Stimulated activated CD4-positive, alpha-beta T cell treated with anti-CD3 and anti-CD28 coated beads, Interleukin-4, amount 100 ng/mL, for 1 hour (primary cell): ENCODE measurements around the gene PCIF1.
"Not testable (repeated sequence)": the region's sequence is repeated elsewhere in the genome, so short reads cannot be mapped to it uniquely, and the experiment has no call there.

Experiments used
- DNase-seq: peaks from one replicate; pipeline ENCODE4 v3.0.0-alpha.2; 2020

The PCIF1 gene

DNA sequence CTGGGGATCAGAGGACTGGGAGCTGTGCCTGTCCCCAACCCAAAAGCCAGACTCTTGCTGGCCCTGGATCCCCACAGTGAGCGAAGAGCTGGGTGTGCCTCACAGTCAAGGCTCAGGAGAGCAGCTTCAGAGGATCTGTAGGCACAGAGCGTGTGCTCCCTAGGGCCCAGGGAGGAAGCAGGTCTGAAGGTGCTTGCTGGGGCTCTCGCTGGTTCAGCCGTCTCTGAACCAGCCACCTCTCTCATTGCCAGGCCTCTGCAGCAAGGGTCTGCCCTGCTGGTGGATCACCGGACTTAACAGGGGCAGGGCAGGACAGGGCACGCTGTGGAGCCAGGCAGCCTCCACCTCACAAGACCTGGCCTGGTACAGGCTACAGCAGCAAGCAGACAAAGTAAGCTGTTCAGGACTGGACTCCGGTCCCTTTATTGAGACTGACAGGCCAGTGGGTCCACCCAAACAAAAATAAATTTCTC, 13.8 kb downstream of the PCIF1 start:
- DNase-seq = no peak

GRCh38 chr20:45948742-45949541, 14.5 kb downstream of the PCIF1 start:
- no peak for DNase-seq

DNA sequence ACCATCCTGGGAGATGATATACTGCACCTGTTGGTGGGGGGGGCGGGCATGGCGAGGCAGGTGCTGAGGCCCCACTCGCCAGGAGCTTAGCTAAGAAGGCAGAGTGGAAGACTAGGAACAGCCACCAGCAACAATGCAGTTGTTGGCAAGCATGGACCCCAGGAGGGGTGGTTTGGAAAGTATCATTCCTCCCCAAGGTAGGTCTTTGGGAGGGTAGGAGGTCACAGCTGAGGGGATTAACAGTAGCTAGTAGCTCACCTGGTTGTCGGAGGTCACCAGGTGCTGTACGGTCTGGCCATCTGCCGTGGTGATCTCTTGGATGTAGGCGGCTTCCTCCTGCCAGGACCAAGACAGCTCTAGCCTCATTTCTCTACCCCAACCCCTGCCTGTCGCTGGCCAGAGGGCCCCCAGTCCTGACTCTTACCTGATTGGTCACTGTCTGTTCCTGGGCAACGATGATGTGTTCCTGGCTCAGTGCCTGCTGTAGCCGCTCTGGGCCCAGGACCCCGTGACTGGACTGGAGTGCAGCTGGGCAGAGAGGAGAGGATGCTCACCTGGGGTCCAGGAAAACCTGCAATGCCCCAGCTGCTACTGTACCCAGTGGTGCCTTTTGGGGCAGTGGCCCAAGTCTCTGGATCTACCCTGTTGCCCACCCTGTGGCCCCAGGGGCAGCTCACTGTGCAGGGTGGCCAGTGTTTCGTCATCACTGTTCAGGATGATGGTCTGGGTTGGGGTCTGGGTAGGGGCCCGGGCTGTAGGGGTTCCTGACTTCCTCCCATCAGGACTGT, 15.3 kb downstream of the PCIF1 start:
- no peak for DNase-seq

DNA sequence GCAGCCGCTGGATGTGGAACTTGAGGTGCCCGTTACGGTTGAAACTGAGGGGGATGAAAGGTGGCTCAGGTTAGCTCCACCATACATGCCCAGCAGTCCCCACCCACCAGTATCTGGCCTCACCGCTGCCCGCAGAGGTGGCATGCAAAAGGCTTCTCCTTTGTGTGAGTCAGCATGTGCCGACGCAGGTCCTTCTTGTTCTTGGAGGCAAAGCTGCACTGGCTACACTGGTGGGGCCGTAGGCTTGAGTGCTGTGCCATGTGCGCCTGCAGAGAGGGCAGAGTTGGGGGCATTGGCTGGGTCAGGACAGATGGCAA, 15.8 kb downstream of the PCIF1 start:
- no peak for DNase-seq

GRCh38 chr20:45951925-45952834, 17.7 kb downstream of the PCIF1 start:
- no peak for DNase-seq

DNA sequence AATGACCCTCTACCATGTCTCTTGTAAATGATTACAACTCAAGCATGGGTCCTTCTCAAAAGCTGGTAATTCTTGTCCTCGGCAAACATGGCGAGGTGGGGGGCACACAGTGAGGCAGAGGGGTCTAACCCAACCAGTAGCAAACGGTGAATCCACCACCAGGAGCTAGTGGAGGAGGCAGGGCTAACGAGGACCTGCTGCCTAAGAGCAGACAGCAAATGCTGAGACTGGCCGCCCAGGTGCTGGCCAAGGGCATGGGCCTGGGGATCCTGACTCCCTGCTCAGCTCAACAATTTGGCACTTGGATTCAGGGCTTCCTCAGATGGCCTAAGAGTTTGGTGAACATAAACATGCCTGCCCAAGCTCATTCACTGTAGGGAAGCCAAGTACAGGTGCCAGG, 18.4 kb downstream of the PCIF1 start:
- no peak for DNase-seq

GRCh38 chr20:45953672-45954071, 19.2 kb downstream of the PCIF1 start:
- DNase-seq = no peak

DNA sequence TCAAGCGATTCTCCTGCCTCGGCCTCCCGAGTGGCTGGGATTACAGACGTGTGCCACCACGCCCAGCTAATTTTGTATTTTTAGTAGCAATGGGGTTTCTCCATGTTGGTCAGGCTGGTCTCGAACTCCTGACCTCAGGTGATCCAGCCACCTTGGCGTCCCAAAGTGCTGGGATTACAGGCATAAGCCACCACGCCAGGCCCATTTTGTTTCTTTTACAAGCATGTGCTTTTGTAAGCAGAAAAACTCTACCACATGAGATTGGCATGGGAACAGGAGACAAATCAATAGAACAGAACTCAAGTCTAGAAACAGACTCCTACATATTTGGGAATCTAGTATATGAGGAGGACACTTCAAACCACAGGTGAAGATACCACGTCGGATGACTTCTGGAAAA, 21.8 kb downstream of the PCIF1 start:
- DNase-seq = not testable (repeated sequence)

- no peak for DNase-seq
Measured at GRCh38 chr20:45957021-45957941, 22.8 kb downstream of the PCIF1 start.

GRCh38 chr20:45958593-45958992, 24.1 kb downstream of the PCIF1 start:
- DNase-seq = no peak

DNA sequence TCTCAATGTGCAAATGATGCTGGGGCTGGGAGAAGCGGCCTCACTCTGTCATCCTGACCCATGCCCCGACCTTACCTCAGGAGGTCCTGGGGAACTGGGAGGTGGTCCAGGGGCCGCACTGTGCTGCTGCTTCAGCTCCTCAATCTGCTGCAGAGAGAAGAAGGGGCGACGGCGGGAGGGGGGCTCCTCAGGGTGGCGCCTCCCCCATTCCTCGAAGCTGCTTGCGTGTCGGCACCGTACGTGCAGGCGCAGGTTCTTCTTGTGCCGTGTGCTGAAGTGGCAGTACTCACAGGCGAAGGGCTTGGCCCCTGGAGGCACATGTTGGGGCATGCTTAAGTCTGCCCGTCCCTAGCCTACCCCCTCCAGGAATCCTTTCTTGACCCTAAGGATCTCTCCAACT, 24.6 kb downstream of the PCIF1 start:
- no peak for DNase-seq

DNA sequence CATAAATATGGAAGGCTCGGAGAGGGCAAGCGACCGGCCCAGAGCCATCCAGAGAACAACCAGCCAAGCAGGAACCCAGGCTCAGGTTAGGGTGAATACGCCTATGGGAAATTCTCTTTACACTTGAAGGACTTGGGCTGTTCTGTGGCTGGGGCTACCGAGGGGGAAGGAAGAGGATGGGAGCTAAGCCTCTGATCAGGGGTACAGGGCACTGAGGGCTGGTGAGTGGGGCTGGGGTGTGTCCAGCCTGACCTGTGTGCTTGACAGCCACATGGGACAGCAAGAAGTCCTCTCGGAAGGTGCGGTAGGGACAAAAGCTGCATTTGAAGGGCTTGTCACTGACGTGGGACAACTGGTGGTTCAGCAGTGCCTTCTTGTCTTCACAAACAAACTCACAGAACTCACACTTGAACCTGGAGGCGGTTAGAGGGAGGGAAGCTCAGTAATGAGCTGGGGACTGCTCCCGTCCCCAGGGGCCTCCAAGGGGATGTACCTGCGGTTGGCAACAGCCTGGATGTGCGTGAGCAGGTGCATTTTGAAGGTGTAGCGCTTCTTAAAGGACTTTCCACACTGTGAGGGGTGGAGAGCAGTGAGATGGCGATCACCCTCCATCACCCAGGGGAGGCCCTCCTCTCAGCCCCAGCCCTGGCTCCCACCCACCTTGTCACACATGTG, 25.6 kb downstream of the PCIF1 start:
- DNase-seq = no peak

- no peak for DNase-seq
Measured at GRCh38 chr20:45962031-45962755, 27.7 kb downstream of the PCIF1 start.

- DNase-seq = no peak
Measured at GRCh38 chr20:45963059-45964005, 28.8 kb downstream of the PCIF1 start.

GRCh38 chr20:45964006-45964400, 29.5 kb downstream of the PCIF1 start:
- no peak for DNase-seq

DNA sequence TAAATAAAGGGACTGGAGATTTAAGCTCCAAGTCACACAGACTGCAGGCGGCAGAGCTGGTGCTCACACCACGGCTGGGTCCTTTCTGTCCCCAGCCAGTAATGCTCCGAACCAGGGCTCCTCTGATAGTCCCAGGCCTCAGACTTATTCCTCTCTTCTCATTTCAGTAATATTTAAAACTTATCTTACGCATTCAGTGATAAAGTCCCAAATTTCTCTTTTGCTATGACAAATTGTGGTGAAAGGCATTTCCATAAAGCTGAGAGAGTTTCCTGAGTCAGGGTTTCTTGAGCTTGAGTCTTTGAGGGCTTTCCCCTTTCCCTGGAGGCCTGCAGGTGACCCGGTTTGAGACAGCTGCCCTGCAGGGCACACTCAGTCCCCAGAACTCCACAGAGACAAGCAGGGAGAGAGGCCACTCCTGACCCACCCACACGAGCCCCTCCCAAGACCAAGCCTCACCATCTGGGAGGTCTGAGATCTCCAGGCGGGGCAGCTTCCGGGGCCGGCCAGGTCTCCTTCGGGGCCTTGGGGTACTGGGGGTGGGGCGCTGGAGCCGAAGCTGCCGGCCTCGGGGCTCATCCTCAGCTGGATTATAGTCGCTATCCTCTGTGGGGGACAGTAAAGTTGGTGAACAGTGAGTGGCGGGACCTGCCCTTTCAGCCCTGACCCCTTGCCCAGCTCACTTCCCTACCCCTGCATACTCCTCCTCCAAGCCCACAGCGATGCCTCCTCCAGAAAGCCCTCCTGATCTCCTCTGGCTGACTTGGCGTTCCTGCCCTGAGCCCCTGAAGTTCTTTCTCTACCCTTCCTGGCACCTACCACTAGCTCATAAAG, 30.9 kb downstream of the PCIF1 start:
- DNase-seq = no peak

GRCh38 chr20:45967551-45968080, 33.1 kb downstream of the PCIF1 start:
- no peak for DNase-seq

DNA sequence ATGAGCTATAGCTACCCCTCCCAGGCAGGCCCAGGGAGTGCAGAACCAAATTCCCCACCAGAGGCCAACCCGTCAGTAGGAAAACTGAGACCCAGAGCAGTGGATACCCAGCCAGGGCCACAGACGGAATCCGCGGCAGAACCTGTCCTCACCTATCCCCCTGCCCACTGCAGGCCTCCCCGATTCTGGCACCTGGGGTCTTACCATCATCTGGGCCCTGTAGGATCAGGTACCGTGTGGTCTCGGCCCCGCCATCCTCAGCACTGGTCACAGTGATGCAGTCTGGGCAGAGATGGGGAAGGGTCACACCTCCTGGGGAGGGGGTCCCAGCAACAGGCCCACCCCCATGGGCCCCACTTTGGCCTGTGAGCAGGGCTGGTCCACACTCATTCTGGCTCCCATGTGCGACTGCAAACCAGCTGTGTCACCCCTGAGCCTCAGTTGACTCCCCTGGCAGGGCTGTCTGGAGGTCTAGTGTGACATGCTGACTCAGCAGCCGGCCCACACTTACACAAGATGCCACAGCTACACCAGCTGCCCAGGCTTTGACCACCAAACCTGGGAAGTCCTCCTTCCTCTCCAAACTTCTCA, 33.7 kb downstream of the PCIF1 start:
- DNase-seq = no peak
